Measurements from ENCODE around the gene NKAIN4.

The NKAIN4 gene

DNA sequence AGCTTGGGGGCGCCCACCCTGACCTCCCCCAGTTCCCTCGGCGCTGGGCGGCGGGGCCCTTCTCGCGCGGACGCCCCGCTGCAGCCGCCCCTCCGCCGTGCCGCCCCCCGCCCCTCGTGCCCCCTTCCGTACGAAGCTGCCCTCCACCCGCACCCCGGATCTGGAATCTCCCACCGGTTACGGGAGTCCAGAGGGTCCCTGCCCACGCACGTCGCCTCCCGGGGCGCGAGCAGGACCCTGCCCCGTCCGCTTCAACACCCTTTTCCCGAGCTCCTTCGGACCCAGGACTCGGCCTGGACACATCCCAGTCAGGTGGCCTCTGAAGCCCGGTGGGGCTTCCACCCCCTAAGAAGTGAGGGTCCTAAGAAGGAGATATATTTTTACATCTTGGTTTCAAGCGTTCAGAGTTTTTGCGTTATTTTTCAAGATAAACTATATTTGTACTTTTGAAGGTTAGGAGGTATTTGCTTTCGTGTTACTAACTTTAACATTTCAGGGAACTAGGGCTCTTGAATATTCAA lies 18.9 kb upstream of the NKAIN4 start:
- no peak for DNase-seq

DNA sequence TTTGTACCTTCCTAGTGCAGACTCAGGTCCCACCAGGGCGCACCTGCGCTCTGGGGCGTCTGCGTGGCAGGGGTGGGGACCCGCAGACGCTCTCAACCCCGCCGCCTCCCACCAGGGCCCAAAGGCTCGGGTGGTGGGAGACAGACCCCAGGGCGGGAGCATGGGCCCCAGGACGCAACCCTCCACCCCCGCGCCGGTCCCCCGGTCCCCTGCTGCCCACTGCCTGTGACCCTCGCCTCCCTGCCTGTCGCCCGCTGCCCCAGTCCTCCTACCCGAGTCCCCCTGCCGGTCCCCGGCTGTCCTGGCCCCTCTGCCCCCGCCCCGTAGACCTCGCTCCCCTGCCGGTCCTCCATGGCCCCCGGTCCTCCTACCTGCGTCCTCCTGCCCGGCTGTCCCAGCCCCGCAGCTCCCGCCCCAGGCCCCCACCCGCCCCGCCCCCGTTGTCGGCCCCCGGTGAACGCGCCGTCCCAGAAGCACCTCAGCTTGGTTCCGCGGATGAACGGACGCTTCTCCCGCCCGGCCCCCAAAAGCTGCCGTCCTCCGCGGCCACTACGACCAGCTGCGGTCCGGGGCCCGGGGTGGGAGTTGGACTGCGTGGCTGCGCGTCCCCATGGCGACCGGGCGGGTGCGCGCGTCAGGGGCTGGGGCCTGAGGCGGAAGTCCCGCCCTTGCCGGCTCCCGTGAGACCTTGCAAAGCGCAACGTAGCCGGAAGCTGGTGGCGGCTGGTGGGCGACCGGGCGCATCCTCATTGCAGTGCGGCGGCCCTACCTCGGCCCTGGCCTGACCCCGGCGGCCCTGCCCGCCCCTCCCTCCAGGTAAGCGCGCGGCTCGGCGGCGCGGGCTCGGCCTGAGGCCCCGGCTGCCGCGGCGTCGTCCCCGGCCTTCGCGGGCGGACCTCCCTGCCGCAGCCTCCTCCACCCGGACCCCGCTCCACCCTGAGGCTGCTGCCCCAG lies 18.1 kb upstream of the NKAIN4 start, which contains the start of gene ARFGAP1:
TSS of gene ARFGAP1 (plus strand) at position 709 of the 954 bp plus-strand sequence. CDS start 2,768 bp downstream, outside the sequence.
- peak; percentile 39 for DNase-seq

DNA sequence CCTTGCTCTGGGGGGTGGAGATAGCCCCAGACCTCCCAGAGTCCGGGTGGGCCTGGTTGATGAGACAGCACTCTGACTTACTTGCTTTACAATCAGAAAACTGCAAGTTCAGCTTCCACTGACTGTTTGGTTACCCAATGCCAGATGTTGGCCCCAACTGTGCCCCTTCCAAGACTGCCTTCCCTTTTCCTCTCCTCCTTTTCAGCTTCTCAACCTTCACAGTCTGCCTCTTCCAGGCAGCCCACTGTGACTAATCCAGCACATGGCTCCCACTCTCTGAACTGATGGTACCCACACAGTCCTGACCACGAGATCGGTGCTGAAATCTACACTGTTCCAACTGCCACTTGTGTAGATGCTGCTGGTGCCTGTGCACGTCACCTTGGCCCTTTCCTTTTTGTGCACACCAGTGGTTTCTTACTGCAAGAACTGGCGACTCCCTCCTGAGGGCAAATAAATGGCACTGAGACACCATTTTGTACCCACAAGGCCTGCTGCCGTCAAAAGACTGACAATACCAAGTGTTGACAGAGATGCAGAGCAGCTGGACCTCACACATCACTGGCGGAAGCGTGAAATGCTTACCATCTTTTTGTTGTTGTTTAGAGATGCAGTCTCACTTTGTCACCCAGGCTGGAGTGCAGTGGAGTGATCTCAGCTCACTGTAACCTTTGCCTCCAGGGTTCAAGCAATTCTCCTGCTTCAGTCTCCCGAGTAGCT lies 16.5 kb upstream of the NKAIN4 start:
- DNase-seq: no peak

DNA sequence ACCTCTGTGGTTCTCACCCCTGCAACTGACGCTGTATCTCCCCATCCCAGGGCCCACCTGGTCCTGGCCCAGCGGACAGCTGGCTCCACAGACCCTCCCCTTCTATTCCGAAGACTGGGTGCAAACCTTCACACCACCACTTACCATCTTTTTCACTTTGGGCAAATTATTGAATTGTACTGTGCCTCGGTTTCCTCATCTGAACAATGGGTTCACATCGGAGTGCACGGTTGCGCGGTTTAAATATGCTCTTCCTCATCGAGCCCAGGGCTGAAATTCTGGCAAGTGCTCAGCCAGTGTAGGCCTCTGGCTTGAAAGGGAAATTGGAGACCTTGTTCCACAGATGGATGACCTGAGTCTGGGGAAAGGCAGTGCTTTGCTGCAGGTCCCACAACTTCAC lies 15.5 kb upstream of the NKAIN4 start:
- no peak for DNase-seq

DNA sequence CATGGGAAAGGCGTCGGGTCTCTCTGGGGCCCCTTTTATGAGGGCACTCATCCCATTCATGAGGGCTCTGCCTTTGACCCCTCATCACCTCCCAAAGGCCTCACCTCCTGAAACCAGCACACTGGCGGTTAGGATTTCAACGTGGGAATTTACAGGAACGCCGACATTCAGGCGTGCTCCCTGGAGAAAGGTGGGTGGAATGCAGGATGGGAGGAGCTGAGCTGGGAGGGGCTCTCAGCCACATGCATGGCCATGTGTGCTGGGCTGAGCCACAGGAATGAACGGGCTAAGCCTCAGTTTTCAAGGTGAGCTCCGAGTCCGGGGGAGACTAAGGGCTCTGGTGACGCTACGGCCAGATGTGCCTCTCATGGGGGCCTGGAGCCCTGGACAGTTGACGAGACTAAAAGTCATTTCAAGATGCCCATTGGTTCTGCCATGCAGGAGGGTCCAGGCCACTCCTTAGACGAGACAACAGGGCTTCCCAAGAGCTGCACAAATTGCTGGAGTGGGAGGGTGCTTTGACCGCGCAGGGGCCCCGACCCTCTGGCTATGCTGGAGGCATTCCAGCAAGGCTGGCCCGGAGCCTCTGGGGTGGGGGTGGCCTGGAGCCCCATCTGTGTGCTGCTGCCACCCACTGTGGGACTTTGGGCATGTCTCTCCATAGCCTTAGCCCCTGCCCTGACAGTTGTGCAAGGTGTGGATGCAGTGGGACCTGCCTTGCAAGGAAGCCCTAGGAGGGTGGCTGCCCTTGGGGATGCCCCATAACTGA lies 14.6 kb upstream of the NKAIN4 start:
- no peak for DNase-seq

DNA sequence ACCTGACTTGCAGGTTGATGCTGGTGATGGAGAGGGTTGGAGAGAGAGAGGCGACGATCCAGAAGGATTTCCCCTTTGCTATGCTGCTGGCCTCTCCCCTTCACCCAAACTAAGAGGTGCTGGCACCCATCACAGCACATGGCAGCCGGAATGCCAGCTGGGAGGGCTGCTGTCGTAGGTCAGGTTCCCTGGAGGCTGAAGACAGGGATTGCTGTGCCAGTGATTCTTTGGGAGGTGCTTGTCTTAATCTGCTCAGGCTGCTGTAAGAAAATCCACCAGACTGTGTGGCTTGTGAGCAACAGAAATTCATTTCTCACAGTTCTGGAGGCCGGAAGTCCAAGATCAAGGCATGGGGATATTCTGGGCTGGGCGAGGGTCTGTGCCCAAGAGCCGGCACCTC lies 14.0 kb upstream of the NKAIN4 start:
- DNase-seq: no peak

DNA sequence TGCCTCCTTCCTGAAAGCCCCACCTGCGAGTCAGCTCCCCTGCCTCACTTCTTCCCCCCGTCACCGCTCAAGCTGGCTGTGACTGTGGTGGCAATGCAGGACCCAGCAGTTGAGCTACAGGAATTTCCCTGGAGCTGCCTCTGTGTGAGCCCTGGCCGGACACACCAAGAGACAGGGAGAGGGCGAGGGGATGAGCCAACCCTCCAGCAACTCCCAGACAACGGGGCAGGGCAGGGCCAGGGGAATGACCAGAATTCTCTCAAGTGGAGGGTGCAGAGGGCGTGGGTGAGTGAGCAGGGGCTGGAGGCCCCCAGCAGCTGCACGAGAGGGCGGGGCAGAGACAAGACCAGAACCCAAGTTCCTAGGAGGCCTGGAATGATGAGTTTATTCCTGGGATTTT lies 13.4 kb upstream of the NKAIN4 start:
- no peak for DNase-seq

DNA sequence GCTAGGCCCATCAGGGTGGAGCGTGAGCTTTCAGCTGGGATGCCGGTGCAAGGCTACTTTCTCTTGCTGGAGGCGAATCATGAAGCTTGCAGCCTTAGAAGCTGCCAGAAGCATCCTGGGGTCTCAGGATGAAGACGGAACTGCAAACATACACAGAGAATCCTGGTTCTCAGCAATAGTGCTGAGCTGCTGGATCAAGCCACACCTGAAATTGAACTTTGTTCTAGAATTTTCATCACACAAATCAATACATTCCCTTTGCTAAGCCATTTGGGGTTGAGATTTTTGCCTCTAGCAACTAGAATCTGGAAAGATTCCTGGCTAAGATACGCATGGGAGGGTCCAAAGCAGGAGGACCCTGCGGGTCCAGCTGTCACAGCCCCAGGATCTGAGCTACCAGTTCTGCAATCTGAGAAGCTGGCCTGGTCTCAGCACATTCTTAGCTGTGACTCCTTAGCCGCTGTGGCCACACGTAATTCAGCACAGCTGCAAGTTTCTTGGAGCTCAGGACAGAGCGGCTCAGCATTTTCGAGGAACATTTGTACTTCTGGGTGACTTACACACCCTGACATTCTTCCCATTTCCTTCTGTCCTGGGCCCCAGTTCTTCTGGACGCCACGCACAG lies 11.7 kb upstream of the NKAIN4 start:
- DNase-seq: no peak

DNA sequence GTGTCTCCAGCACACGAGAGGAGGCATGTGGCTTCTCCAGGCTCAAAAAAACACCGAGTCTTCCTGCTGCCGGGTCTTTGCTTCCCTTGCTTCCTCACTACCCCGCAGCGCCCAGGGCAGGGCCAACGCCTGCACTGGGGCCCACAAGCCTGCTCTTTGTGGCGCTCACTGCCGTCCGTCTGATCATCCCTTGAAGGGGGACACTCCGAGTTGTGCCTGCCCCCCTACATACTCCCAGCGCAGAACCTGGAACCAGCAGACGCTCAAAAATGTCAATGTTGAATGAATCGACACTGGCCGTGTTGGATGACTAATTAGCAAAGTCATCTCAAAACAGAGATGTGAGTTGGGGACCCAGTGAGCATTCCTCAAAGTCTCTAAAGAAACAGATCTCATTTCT lies 10.3 kb upstream of the NKAIN4 start:
- no peak for DNase-seq

DNA sequence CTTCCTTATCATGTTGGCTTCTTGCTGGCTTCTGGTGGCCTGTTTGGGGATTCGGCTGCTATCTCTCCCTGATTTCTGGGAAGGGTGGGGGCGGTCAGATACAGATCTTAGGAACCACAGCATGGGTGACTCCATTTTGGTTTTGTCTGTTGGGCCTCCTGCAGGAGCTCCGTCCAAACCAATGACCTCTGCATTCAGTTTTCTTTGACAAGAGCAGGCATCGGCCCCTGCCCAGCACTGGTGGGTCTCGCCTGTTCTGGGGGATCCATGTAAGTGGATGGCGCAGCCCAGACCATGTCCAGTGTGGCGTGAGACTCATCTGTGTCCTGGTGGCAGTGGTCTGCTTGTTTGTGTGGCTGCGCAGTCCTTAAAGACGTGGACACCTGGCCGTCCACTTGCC lies 9.7 kb upstream of the NKAIN4 start:
- DNase-seq: no peak

DNA sequence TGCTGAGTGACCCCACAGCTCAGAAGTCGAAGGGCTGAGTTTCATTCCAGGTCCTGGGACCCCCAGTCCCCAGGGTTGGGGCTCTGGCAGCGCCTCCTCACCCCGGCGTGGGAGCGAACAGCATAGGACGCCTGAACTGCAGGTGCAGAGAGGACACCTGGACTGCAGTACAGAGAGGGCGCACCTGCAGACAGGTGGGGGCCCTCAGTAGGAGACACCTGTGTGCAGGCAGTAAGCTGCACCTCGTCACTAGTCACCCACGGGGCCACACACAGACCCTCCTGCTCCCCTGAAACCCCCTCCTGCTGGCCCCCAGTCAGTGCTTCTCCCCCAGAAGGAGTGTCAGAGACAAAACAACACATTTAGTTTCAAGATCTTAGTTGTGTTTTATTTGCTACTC lies 8.6 kb upstream of the NKAIN4 start:
- no peak for DNase-seq

DNA sequence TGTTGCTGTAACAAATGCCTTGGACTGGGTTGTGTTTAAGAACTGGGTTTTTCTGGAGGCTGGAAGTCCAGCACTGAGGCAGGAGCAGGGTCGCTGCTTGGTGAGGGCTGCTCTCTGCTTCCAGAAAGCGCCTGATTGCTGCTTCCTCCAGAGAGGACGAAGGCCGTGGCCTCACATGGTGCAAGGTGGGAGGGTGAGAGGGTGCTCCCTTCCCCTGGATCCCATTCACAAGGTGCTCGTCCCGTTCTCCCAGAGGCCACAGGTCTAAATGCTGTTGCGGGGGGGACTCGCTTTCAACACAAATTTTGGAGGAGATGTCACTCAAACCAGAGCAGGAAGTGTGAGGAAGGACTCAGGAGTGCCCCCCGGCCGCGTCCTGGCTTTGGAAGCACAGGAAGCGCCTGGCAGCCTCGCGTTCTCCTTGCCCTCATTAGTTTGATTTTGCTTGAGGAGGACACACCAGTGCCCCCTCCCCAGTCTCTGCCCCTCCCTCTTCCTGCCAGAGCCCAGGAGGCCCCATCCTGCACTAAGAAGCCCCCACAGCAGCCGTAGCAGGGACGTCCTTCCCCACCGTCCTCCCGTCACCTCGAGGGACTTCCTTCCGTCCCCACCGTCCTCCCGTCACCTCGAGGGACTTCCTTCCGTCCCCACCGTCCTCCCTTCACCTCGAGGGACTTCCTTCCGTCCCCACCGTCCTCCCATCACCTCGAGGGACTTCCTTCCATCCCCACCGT lies 7.7 kb upstream of the NKAIN4 start:
- DNase-seq: no peak

DNA sequence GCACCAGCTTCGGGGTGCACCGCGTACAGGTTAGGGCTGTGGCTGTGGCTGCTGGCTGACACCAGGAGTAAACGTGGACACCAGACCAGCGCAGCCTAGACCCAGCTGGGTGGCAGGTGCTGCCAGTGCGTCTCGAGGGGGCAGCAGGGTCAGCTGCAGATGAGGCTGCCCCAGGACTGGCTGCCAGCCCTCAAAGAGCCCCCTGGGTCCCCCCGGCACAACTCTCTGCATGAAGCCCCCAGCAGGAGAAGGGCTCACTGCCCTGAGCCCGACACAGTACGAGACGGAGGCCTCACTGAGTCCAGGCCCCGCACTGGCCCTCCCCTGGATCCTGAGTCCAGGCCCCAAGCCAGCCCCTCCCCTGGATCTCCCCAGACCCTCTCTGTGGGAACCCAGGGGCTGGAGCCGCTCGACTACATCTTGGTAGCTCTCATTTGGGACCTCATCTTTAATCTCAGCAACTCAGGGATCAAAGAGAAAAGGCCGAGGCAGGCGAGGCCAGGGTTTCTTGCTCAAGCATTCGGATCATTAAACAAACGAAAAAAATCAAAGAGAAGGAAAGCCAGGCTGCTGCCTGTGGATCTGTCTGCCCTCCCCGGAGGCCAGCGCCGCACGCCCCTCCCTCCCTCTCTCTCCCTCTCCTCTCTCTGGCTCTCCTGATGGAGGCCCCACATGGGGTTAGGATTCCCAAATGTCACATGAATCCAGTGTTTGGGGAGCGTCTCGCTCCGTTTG lies 7.0 kb upstream of the NKAIN4 start:
- DNase-seq: no peak

DNA sequence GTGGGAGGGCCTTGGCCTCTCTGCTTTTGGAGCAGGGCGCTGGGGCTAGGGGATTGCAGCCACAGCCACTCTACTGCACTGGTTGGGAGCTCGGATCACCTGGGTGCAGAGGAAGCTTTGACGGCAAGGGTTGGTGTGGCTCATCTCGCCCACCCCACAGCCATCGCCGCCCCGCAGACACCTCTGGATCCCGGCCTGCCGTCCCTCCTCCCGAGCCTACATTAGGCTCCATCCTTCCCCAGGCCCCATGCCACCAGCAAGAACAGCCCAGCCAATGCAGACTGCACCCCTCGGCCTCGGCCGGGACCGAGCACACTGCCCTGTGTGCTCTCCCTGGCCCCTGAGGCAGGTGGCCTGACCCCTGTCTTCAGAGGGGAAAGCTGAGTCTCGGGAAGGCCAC lies 6.3 kb upstream of the NKAIN4 start:
- no peak for DNase-seq

DNA sequence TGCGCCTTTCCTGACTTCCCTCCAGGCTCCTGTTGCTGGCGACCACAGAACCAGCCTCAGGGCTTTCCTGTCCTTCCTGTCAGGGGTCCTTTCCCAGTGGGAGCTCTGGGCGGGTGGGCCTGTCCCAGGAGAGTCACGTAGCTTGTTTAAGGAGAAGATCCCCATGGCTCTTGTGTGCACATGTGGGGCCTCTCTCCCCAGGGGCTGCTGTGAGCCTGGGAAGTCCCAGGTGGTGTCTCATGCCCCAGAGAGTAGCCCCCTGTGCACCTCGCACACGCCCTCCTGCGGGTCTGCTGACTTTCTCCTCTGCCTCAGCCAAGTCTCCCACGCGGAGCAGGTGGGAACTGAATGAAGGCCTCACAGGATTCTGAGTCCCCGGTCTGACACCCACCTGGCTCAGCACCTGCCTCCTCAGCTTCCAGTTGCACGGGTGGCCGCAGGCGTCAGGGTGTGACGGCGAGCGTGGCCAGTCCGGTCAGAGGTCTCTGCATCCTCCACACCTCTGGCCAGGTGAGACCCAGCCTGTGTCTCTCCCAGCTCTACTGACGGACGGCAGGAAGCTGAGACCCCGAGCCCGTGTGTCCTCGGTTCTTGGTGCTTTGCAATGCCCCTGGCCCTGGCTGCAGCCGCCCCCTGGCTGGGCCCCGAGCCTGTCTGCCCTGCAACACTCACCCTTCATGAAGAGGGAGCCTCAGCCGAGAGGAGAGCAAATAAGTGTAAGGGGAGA lies 5.6 kb upstream of the NKAIN4 start:
- DNase-seq: no peak

DNA sequence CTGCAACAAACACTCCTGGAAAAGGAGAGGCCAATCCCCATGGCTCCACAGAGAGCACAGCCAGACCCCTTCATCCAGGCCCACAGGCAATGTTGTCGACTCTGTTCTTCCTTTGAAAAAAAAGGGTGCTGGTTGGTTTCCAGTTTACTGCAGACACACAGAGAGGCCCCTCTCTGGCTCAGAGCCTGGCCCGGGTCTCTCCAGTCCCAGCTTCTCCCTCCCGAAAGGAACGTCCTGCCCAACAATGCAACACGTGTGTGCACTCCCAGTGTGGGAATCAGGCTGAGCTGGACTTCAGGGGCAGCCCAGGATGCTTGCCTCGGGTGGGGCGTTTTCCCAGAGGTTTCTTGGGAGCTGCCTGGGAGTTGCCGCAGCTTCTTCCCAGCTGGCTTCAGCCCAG lies 4.5 kb upstream of the NKAIN4 start:
- DNase-seq: no peak

DNA sequence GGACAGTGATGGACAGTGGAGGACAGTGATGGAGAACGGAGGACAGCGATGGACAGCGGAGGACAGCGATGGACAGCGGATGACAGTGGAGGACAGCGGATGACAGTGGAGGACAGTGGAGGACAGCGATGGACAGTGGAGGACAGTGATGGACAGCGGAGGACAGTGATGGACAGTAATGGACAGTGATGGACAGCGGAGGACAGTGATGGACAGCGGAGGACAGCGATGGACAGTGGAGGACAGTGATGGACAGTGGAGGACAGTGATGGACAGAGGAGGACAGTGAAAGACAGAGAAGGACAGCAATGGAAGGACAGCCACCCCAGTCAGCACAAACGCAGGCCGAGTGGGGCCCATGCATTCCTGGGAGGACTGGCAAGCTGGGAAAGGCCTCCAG lies 3.4 kb upstream of the NKAIN4 start:
- DNase-seq: no peak

DNA sequence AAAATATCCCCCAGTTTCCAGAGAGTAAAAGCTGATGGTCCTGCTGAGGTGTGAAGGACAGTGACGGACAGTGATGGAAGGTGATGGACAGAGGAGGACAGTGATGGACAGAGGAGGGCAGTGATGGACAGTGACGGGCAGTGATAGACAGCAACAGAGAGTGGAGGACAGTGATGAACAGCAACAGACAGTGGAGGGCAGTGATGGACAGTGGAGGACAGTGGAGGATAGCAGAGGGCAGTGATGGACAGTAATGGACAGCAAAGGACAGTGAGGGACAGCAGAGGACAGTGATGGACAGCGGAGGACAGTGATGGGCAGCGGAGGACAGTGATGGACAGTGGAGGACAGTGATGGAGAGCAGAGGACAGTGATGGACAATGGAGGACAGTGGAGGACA lies 2.7 kb upstream of the NKAIN4 start:
- DNase-seq: no peak

DNA sequence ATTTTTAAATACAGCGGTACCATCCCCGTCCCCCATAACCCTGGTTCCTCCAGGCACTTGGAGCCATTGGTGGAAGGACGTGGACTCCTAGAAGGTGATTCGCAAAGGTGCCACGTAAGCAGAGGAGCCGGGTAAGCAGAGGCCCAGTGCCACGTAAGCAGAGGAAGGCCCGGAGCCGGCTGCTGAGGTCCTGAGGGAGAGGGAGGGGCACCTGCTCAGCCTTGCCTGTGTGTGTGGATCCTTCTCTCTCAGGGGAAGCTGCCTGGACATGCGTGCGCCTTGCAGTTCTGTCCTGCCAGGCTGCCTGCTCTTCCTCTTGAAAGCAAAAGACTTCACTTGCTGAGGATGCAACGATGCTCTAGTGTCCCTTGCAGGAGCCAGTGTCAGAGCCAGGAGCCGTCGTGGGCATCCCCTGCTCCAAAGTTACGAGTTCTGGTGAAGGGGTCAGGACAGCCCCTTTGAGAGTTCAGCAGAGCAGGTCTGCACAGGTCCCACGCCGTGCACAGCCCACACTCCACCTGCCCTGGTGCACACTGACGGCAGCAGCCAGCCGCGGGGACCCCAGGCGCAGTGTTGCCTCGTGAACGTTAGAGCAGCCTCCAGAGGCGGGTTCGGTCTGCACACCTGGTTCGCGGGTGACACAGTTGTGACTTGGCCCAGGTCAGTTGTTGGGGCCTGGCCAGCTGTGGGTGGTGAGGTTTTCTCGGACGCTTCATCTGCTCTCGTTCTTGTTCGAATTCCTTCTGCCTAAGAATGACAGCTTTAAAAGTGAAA lies 1.9 kb upstream of the NKAIN4 start:
- DNase-seq: no peak
